IMR-90 (cell line): ENCODE results near the gene TOR1A. TPM values are rescaled to one million over a fixed set of nuclear protein-coding genes. Genes with fewer than 3 reads are reported as not detected.
A peak's percentile ranks its signal among the peaks of the same experiment; 100 is the strongest.

Experiments used
- ATAC-seq: fragments of 200-7000 bp; cut with Tn5 transposase; 2 replicates; pipeline ENCODE4 v1.9.1; 2020; ENCODE audit warnings: low read depth, mild to moderate bottlenecking, moderate library complexity
- BruUV-seq: library from RNA; stranded (reverse); fragments of 400-500 nt; replicated peaks from 2 replicates; lab custom pipeline; 2021; lab: Mats Ljungman, UMichigan
- CTCF ChIA-PET: fragments of 300-600 bp; formaldehyde crosslinking; extraction: SDS; loops from one replicate; lab custom pipeline; 2021; ENCODE audit warnings: antibody characterized with exemption; lab: Yijun Ruan, JAX
- POLR2A ChIA-PET: fragments of 300-600 bp; sonication (Branson Sonifier 250); formaldehyde crosslinking; loops from one replicate; lab custom pipeline; 2022; ENCODE audit warnings: antibody characterized with exemption; ENCODE audit not compliant: unreplicated experiment; lab: Charles Lee
- DNase-seq: peaks from one replicate; pipeline ENCODE4 v3.0.0; 2013
- H2AFZ ChIP-seq: replicated peaks from 2 replicates; pipeline ENCODE3; 2013; ENCODE audit warnings: low read length, mild to moderate bottlenecking; ENCODE audit not compliant: poor library complexity
- H2AK5ac ChIP-seq: 2 replicates; pipeline ENCODE4 v1.6.1; 2013; ENCODE audit warnings: low read depth, low read length, inconsistent platforms
- H2AK9ac ChIP-seq: replicated peaks from 2 replicates; pipeline ENCODE3; 2013; ENCODE audit warnings: mild to moderate bottlenecking, low read depth, low read length, moderate library complexity; ENCODE audit not compliant: poor library complexity
- H2BK120ac ChIP-seq: 2 replicates; pipeline ENCODE4 v1.6.1; 2013; ENCODE audit warnings: low read depth, low read length, inconsistent platforms
- H2BK15ac ChIP-seq: 3 replicates; pipeline ENCODE4 v1.6.1; 2013; ENCODE audit warnings: low read depth, low read length, inconsistent platforms
- H2BK20ac ChIP-seq: 2 replicates; pipeline ENCODE4 v1.6.1; 2013; ENCODE audit warnings: low read depth, mild to moderate bottlenecking, inconsistent platforms, low read length, moderate library complexity
- H2BK5ac ChIP-seq: 2 replicates; pipeline ENCODE4 v1.6.1; 2013; ENCODE audit warnings: mild to moderate bottlenecking, low read depth, low read length, inconsistent platforms; ENCODE audit not compliant: poor library complexity, severe bottlenecking
- H3K14ac ChIP-seq: replicated peaks from 2 replicates; pipeline ENCODE4 v1.6.1; 2013; ENCODE audit warnings: low read depth, low read length, inconsistent platforms
- H3K18ac ChIP-seq: 2 replicates; pipeline ENCODE4 v1.6.1; 2013; ENCODE audit warnings: low read depth, low read length, control low read depth
- H3K23ac ChIP-seq: 2 replicates; pipeline ENCODE4 v1.6.1; 2013; ENCODE audit warnings: low read depth, low read length, inconsistent platforms
- H3K27ac ChIP-seq: 2 replicates; pipeline ENCODE4 v1.5.1; 2013; ENCODE audit warnings: mild to moderate bottlenecking, control low read depth, low read length; ENCODE audit not compliant: insufficient read depth
- H3K27me3 ChIP-seq: 2 replicates; pipeline ENCODE4 v1.6.1; 2013; ENCODE audit warnings: low read length; ENCODE audit not compliant: control insufficient read depth, insufficient read depth
- H3K36me3 ChIP-seq: 2 replicates; pipeline ENCODE4 v1.6.1; 2013; ENCODE audit warnings: low read length, mixed read lengths; ENCODE audit not compliant: control insufficient read depth, insufficient read depth
- H3K4ac ChIP-seq: 2 replicates; pipeline ENCODE4 v1.6.1; 2013; ENCODE audit warnings: low read depth, low read length, inconsistent platforms
- H3K4me1 ChIP-seq: 2 replicates; pipeline ENCODE4 v1.6.1; 2013; ENCODE audit warnings: low read length, mixed read lengths; ENCODE audit not compliant: control insufficient read depth, insufficient read depth
- H3K4me2 ChIP-seq: 2 replicates; pipeline ENCODE4 v1.6.1; 2013; ENCODE audit warnings: low read depth, mild to moderate bottlenecking, control low read depth, low read length, moderate library complexity
- H3K4me3 ChIP-seq: 2 replicates; pipeline ENCODE4 v1.5.1; 2013; ENCODE audit warnings: low read depth, mild to moderate bottlenecking, control low read depth, low read length, moderate library complexity; ENCODE audit not compliant: insufficient read depth
- H3K56ac ChIP-seq: 2 replicates; pipeline ENCODE4 v1.6.1; 2013; ENCODE audit warnings: low read length, inconsistent platforms; ENCODE audit not compliant: insufficient read depth; ENCODE audit errors: extremely low read depth
- H3K79me1 ChIP-seq, 2 experiments: 2 replicates each; pipeline ENCODE4 v1.6.1; 2013; ENCODE audit warnings: low read length in 2 of 2, inconsistent platforms in 1 of 2, low read depth in 1 of 2
- H3K9ac ChIP-seq: 2 replicates; pipeline ENCODE4 v1.6.1; 2013; ENCODE audit warnings: low read depth, low read length, control low read depth
- H3K9me1 ChIP-seq: 2 replicates; pipeline ENCODE4 v1.6.1; 2013; ENCODE audit warnings: low read length, inconsistent platforms; ENCODE audit not compliant: insufficient read depth
- H3K9me3 ChIP-seq: 2 replicates; pipeline ENCODE4 v1.6.1; 2013; ENCODE audit warnings: low read length; ENCODE audit not compliant: control insufficient read depth, insufficient read depth
- H4K20me1 ChIP-seq: 2 replicates; pipeline ENCODE4 v1.6.1; 2013; ENCODE audit warnings: low read length, inconsistent platforms; ENCODE audit not compliant: insufficient read depth
- H4K5ac ChIP-seq: 2 replicates; pipeline ENCODE4 v1.6.1; 2013; ENCODE audit warnings: mild to moderate bottlenecking, low read depth, low read length, control low read depth
- H4K8ac ChIP-seq, 2 experiments: 2 replicates each; pipeline ENCODE4 v1.6.1; 2013; ENCODE audit warnings: low read depth in 2 of 2, low read length in 2 of 2, control low read depth in 1 of 2, inconsistent platforms in 1 of 2
- H4K91ac ChIP-seq: 2 replicates; pipeline ENCODE4 v1.6.1; 2013; ENCODE audit warnings: low read depth, low read length, inconsistent platforms; ENCODE audit not compliant: insufficient read depth
- CEBPB ChIP-seq: IDR thresholded peaks from 2 replicates; pipeline ENCODE4 v1.6.1; 2012; ENCODE audit warnings: low read depth, low read length, improper control_type of control experiment
- CHD1 ChIP-seq: IDR thresholded peaks from 2 replicates; pipeline ENCODE4 v1.6.1; 2012; ENCODE audit warnings: low read depth, low read length, improper control_type of control experiment
- MAFK ChIP-seq: IDR thresholded peaks from 2 replicates; pipeline ENCODE4 v1.6.1; 2012; ENCODE audit warnings: low read depth, low read length, improper control_type of control experiment
- MXI1 ChIP-seq: IDR thresholded peaks from 2 replicates; pipeline ENCODE4 v1.6.1; 2012; ENCODE audit warnings: low read depth, mild to moderate bottlenecking, low read length, moderate library complexity, borderline replicate concordance
- NFE2L2 ChIP-seq: fragments of 150-350 bp; IDR thresholded peaks from 2 replicates; pipeline ENCODE4 v1.6.1; 2016; ENCODE audit warnings: low read depth, mild to moderate bottlenecking, low read length
- POLR2A ChIP-seq: IDR thresholded peaks from 2 replicates; pipeline ENCODE4 v1.6.1; 2012; ENCODE audit warnings: mild to moderate bottlenecking, low read depth, low read length
- RCOR1 ChIP-seq: IDR thresholded peaks from 2 replicates; pipeline ENCODE4 v1.6.1; 2012; ENCODE audit warnings: mild to moderate bottlenecking, low read length, improper control_type of control experiment; ENCODE audit not compliant: insufficient replicate concordance
- USF2 ChIP-seq: fragments of 150-350 bp; IDR thresholded peaks from 2 replicates; pipeline ENCODE4 v1.6.1; 2017; ENCODE audit warnings: mild to moderate bottlenecking, antibody characterized with exemption, low read length, low read depth
- WGBS, 2 experiments: methylation state at CpG; one replicate each; pipeline versions ENCODE4 v1.1.5 to v1.1.7; 2013; ENCODE audit warnings: missing lambda C conversion rate in 2 of 2; ENCODE audit not compliant: insufficient read length in 1 of 2; ENCODE audit errors: extremely low coverage in 2 of 2; 5-methylcytosine and 5-hydroxymethylcytosine counted together
- dilution Hi-C: fragments of 300-500 bp; cut with HindIII; formaldehyde crosslinking; loops from one replicate; pipeline ENCODE4 v1.14.3; 2018; ENCODE audit warnings: low sequenced_read_pairs; ENCODE audit not compliant: unreplicated experiment
- in situ Hi-C: fragments of 300-500 bp; cut with MboI; formaldehyde crosslinking; loops from 3 replicates; pipeline ENCODE4 v1.14.3; 2019; ENCODE audit warnings: low sequenced_read_pairs, inconsistent platforms, mixed read lengths
- intact Hi-C: fragments of 100-400 bp; cut with micrococcal nuclease; formaldehyde crosslinking; loops from 2 replicates; pipeline ENCODE4 v1.10.0; 2022
- polyA plus RNA-seq, 3 experiments: library from polyadenylated mRNA; depleted of rRNA; stranded (reverse); fragments of >200 nt; gene quantifications; 2 replicates each; pipeline ENCODE4 v1.2.3, GENCODE V29; 2012; ENCODE audit warnings: low replicate concordance in 1 of 3
- total RNA-seq: library from RNA; depleted of rRNA; stranded (reverse); fragments of >200 nt; gene quantifications from 2 replicates; pipeline ENCODE4 v1.2.3, GENCODE V29; 2012

TOR1A gene
- total and polyA plus RNA-seq, 2 of the 4 experiments (the other 2 are of a cell fraction): 27.1 to 74.2 TPM

- no peak overlapping the region for H2BK5ac ChIP-seq
- H2AFZ ChIP-seq: no peak overlapping the region
- no peak overlapping the region for H3K4ac ChIP-seq
- no peak overlapping the region for H3K23ac ChIP-seq
- no peak overlapping the region for H2BK20ac ChIP-seq
- H3K56ac ChIP-seq: no peak overlapping the region
- DNase-seq: no peak
- no peak overlapping the region for H4K5ac ChIP-seq
- H4K8ac ChIP-seq: no peak overlapping the region
- H3K9me1 ChIP-seq: peaks cover 21% of the 10 kb centered on the region
- 89% methylated on average over 3 of the region's 8 CpGs; no CpG with 5 or more reads in 1 of the 2 experiments for WGBS, 2 experiments
- H3K18ac ChIP-seq: no peak overlapping the region
- no peak overlapping the region for H2BK120ac ChIP-seq
- H4K20me1 ChIP-seq: no peaks in the 10 kb centered on the region
- no peak overlapping the region for H3K4me3 ChIP-seq
- H3K14ac ChIP-seq: no peak overlapping the region
- H3K9me3 ChIP-seq: no peaks in the 10 kb centered on the region
- H3K4me1 ChIP-seq: peaks cover 16% of the 10 kb centered on the region
- in situ Hi-C loops (loop anchor here (5.0 kb wide), 3 partner anchors 44 to 649 kb away; no protein-coding TSS in a partner anchor), intact Hi-C loops (loop anchor here (5.0 kb wide), 1 partner anchor 644 kb away; no protein-coding TSS in a partner anchor), dilution Hi-C loops (no loop called here)
- no peak for ATAC-seq
- BruUV-seq: no TSS peak
- H4K91ac ChIP-seq: no peak overlapping the region
- ChIA-PET POLR2A (no interaction called here), CTCF (interaction anchor here (0.6 to 4.2 kb wide), 3 partner anchors 43 to 151 kb away, joined by 3 to 14 read pairs (median 6); no protein-coding TSS in a partner anchor)
- no peak overlapping the region for H3K4me2 ChIP-seq
- H2AK5ac ChIP-seq: peak overlapping the region; percentile 68; the same call in 1 of the 2 replicates
- no peak overlapping the region for H3K27ac ChIP-seq
- H2AK9ac ChIP-seq: no peak overlapping the region
- TF ChIP-seq MAFK: no peak
- no peak for TF ChIP-seq NFE2L2
- TF ChIP-seq MXI1: no peak
- no peak for TF ChIP-seq RCOR1
- TF ChIP-seq USF2: no peak
- TF ChIP-seq CHD1: no peak
- no peak for TF ChIP-seq POLR2A
- TF ChIP-seq CEBPB: no peak
- H3K27me3 ChIP-seq: no peaks in the 10 kb centered on the region
- H3K9ac ChIP-seq: no peak overlapping the region
- H2BK15ac ChIP-seq: 0 out of 3 replicates have a peak overlapping the region, but pooled peaks have one; percentile 28
- no peaks in the 10 kb centered on the region for H3K79me1 ChIP-seq
- H3K36me3 ChIP-seq: no peaks in the 10 kb centered on the region
These were observed 42.8 kb downstream of the TOR1A start for GRCh38 chr9:129781131-129781530.
